Activated naive CD4-positive, alpha-beta T cell treated with anti-CD3 and anti-CD28 coated beads, Interleukin-2, amount 50 U/mL, for 24 hours (primary cell): ENCODE data around the gene TP73.

Experiments
- H3K27ac Mint-ChIP-seq: one replicate; pipeline ENCODE4 v1.8.0; 2021; ENCODE audit warnings: mild to moderate bottlenecking, mixed read lengths
- H3K27me3 Mint-ChIP-seq: one replicate; pipeline ENCODE4 v1.8.0; 2021; ENCODE audit warnings: mixed read lengths
- H3K36me3 Mint-ChIP-seq: one replicate; pipeline ENCODE4 v1.8.0; 2021; ENCODE audit warnings: mixed read lengths
- H3K4me1 Mint-ChIP-seq: one replicate; pipeline ENCODE4 v1.8.0; 2021; ENCODE audit warnings: mixed read lengths
- H3K4me3 Mint-ChIP-seq: one replicate; pipeline ENCODE4 v1.8.0; 2021; ENCODE audit warnings: mild to moderate bottlenecking, mixed read lengths
- H3K9me3 Mint-ChIP-seq: one replicate; pipeline ENCODE4 v1.8.0; 2021; ENCODE audit warnings: mixed read lengths

Gene TP73

GRCh38 chr1:3639397-3639911 is 12.9 kb upstream of the TP73 start:
- no peaks in the 10 kb centered on the region for H3K4me1 Mint-ChIP-seq
- H3K9me3 Mint-ChIP-seq = no peaks in the 10 kb centered on the region
- H3K27me3 Mint-ChIP-seq = no peaks in the 10 kb centered on the region
- no peak overlapping the region for H3K4me3 Mint-ChIP-seq
- no peak overlapping the region for H3K27ac Mint-ChIP-seq
- H3K36me3 Mint-ChIP-seq = peaks cover 10% of the 10 kb centered on the region

- Mint-ChIP-seq H3K9me3 (no peaks in the 10 kb centered on the region), H3K4me3 (no peak overlapping the region), H3K4me1 (no peaks in the 10 kb centered on the region), H3K36me3 (peaks cover 10% of the 10 kb centered on the region), H3K27ac (no peak overlapping the region), H3K27me3 (no peaks in the 10 kb centered on the region)
These were observed 12.0 kb upstream of the TP73 start for GRCh38 chr1:3640121-3640837.

GRCh38 chr1:3641046-3641760 is 11.1 kb upstream of the TP73 start:
- H3K27ac Mint-ChIP-seq = no peak overlapping the region
- no peaks in the 10 kb centered on the region for H3K27me3 Mint-ChIP-seq
- peaks cover 12% of the 10 kb centered on the region for H3K36me3 Mint-ChIP-seq
- no peaks in the 10 kb centered on the region for H3K4me1 Mint-ChIP-seq
- H3K4me3 Mint-ChIP-seq = no peak overlapping the region
- H3K9me3 Mint-ChIP-seq = no peaks in the 10 kb centered on the region

- no peaks in the 10 kb centered on the region for H3K27me3 Mint-ChIP-seq
- no peak overlapping the region for H3K27ac Mint-ChIP-seq
- H3K36me3 Mint-ChIP-seq = peaks cover 11% of the 10 kb centered on the region
- no peaks in the 10 kb centered on the region for H3K4me1 Mint-ChIP-seq
- H3K4me3 Mint-ChIP-seq = no peak overlapping the region
- H3K9me3 Mint-ChIP-seq = no peaks in the 10 kb centered on the region
These were observed 10.5 kb upstream of the TP73 start for GRCh38 chr1:3641816-3642215.

GRCh38 chr1:3642919-3643675 is 9.2 kb upstream of the TP73 start:
- H3K36me3 Mint-ChIP-seq = peaks cover 9% of the 10 kb centered on the region
- no peak overlapping the region for H3K27ac Mint-ChIP-seq
- no peaks in the 10 kb centered on the region for H3K27me3 Mint-ChIP-seq
- H3K9me3 Mint-ChIP-seq = no peaks in the 10 kb centered on the region
- no peak overlapping the region for H3K4me3 Mint-ChIP-seq
- peaks cover 6% of the 10 kb centered on the region for H3K4me1 Mint-ChIP-seq

GRCh38 chr1:3644273-3644672 is 8.0 kb upstream of the TP73 start:
- no peak overlapping the region for H3K4me3 Mint-ChIP-seq
- peaks cover 18% of the 10 kb centered on the region for H3K4me1 Mint-ChIP-seq
- H3K27me3 Mint-ChIP-seq = no peaks in the 10 kb centered on the region
- no peak overlapping the region for H3K27ac Mint-ChIP-seq
- peaks cover 8% of the 10 kb centered on the region for H3K36me3 Mint-ChIP-seq
- H3K9me3 Mint-ChIP-seq = no peaks in the 10 kb centered on the region

- Mint-ChIP-seq H3K27ac (no peak overlapping the region), H3K9me3 (no peaks in the 10 kb centered on the region), H3K36me3 (peaks cover 8% of the 10 kb centered on the region), H3K4me1 (peaks cover 22% of the 10 kb centered on the region), H3K4me3 (no peak overlapping the region), H3K27me3 (peaks cover 1% of the 10 kb centered on the region)
These were observed 7.1 kb upstream of the TP73 start for GRCh38 chr1:3645247-3645646.

- peaks cover 3% of the 10 kb centered on the region for H3K27me3 Mint-ChIP-seq
- peaks cover 26% of the 10 kb centered on the region for H3K4me1 Mint-ChIP-seq
- H3K36me3 Mint-ChIP-seq = peaks cover 8% of the 10 kb centered on the region
- H3K9me3 Mint-ChIP-seq = no peaks in the 10 kb centered on the region
- no peak overlapping the region for H3K4me3 Mint-ChIP-seq
- H3K27ac Mint-ChIP-seq = no peak overlapping the region
These were observed 6.5 kb upstream of the TP73 start for GRCh38 chr1:3645666-3646355.

GRCh38 chr1:3646596-3646995 is 5.7 kb upstream of the TP73 start:
- H3K27ac Mint-ChIP-seq = no peak overlapping the region
- H3K4me1 Mint-ChIP-seq = peaks cover 29% of the 10 kb centered on the region
- H3K9me3 Mint-ChIP-seq = no peaks in the 10 kb centered on the region
- peaks cover 6% of the 10 kb centered on the region for H3K27me3 Mint-ChIP-seq
- H3K36me3 Mint-ChIP-seq = peaks cover 8% of the 10 kb centered on the region
- no peak overlapping the region for H3K4me3 Mint-ChIP-seq

- Mint-ChIP-seq H3K4me3 (peak within 1 kb of the TSS; percentile 86), H3K27me3 (peaks cover 17% of the 10 kb centered on the region), H3K27ac (peak within 1 kb of the TSS; percentile 84), H3K36me3 (peaks cover 3% of the 10 kb centered on the region), H3K9me3 (no peaks in the 10 kb centered on the region), H3K4me1 (peaks cover 29% of the 10 kb centered on the region)
These were observed 2.7 kb upstream of the TP73 start, which contains the start of gene WRAP73 for GRCh38 chr1:3649342-3650247. WRAP73 (minus strand) TSS chr1:3650103; CDS start chr1:3649999, 104 bp downstream.

- H3K27ac Mint-ChIP-seq = peak overlapping the region; percentile 84
- no peaks in the 10 kb centered on the region for H3K9me3 Mint-ChIP-seq
- peaks cover 29% of the 10 kb centered on the region for H3K4me1 Mint-ChIP-seq
- H3K4me3 Mint-ChIP-seq = peak overlapping the region; percentile 86
- H3K36me3 Mint-ChIP-seq = peaks cover 3% of the 10 kb centered on the region
- H3K27me3 Mint-ChIP-seq = peaks cover 20% of the 10 kb centered on the region
These were observed 1.9 kb upstream of the TP73 start for GRCh38 chr1:3650248-3651025.

- Mint-ChIP-seq H3K4me3 (peak overlapping the region; percentile 64), H3K36me3 (no peaks in the 10 kb centered on the region)
These were observed 1.0 kb upstream of the TP73 start for GRCh38 chr1:3651026-3651929.

More at GRCh38 chr1:3651026-3651929, 1.0 kb upstream of the TP73 start:
- peaks cover 29% of the 10 kb centered on the region for H3K4me1 Mint-ChIP-seq
- no peaks in the 10 kb centered on the region for H3K9me3 Mint-ChIP-seq
- H3K27ac Mint-ChIP-seq = peak overlapping the region; percentile 17
- H3K27me3 Mint-ChIP-seq = peaks cover 24% of the 10 kb centered on the region
